GM20000 (cell line): ENCODE data around the gene MMP7.

Experiments used
- DNase-seq: peaks from one replicate; pipeline ENCODE4 v3.0.0; 2012; ENCODE audit warnings: low spot score
- CTCF ChIP-seq: IDR thresholded peaks from 2 replicates; pipeline ENCODE4 v1.5.1; 2012; ENCODE audit warnings: mild to moderate bottlenecking, control low read depth; ENCODE audit errors: extremely low read depth, missing control alignments

The MMP7 gene

GRCh38 chr11:102553835-102554282 lies 23.3 kb upstream of the MMP7 start:
- no peak for TF ChIP-seq CTCF
- DNase-seq = peak; percentile 31

- no peak for DNase-seq
- TF ChIP-seq CTCF = no peak
Observed at GRCh38 chr11:102552447-102553194, 22.1 kb upstream of the MMP7 start.

- DNase-seq = no peak
- no peak for TF ChIP-seq CTCF
Observed at GRCh38 chr11:102552020-102552419, 21.5 kb upstream of the MMP7 start.

- TF ChIP-seq CTCF = no peak
- no peak for DNase-seq
Observed at GRCh38 chr11:102551169-102551781, 20.7 kb upstream of the MMP7 start.

GRCh38 chr11:102546923-102547471 lies 16.4 kb upstream of the MMP7 start:
- TF ChIP-seq CTCF = no peak
- peak; percentile 32 for DNase-seq

- no peak for TF ChIP-seq CTCF
- peak; percentile 41 for DNase-seq
Observed at GRCh38 chr11:102546427-102546826, 15.9 kb upstream of the MMP7 start.

- TF ChIP-seq CTCF = no peak
- no peak for DNase-seq
Observed at GRCh38 chr11:102545701-102546100, 15.2 kb upstream of the MMP7 start.
